SK-N-SH (cell line): ENCODE data around the gene GNG13. TPM values are rescaled to one million over a fixed set of nuclear protein-coding genes. Genes with fewer than 3 reads are reported as not detected.

ENCODE experiments used
- CTCF ChIA-PET: fragments of 300-600, 350-600 bp; formaldehyde crosslinking; extraction: SDS; loops from one replicate; lab custom pipeline; 2021; lab: Yijun Ruan, JAX
- POLR2A ChIA-PET: fragments of 350-600 bp; sonication (Branson Sonifier 250); formaldehyde crosslinking; extraction: SDS; loops from one replicate; lab custom pipeline; 2020; ENCODE audit warnings: antibody characterized with exemption, inconsistent platforms; lab: Yijun Ruan, JAX
- DNase-seq: peaks from one replicate; pipeline ENCODE4 v3.0.0; 2012
- H2AFZ ChIP-seq: fragments of 200-600 bp; sonication (generic); 2 replicates; pipeline ENCODE4 v1.8.1; 2016; ENCODE audit warnings: antibody characterized with exemption, mild to moderate bottlenecking, low read depth
- H3F3A ChIP-seq: fragments of 200-600 bp; sonication (generic); replicated peaks from 2 replicates; pipeline ENCODE3; 2016; ENCODE audit warnings: antibody characterized with exemption, mild to moderate bottlenecking; ENCODE audit not compliant: insufficient read depth
- H3K27ac ChIP-seq, 2 experiments: fragments of 200-500 bp in 1 of 2; fragments of 200-600 bp in 1 of 2; sonication (Bioruptor generic) in 1 of 2; sonication (generic), shearing (Covaris generic) in 1 of 2; 2 replicates each; pipeline versions ENCODE4 v1.5.1 to v1.6.1; 2014 to 2016; ENCODE audit warnings: low read depth in 2 of 2, inconsistent platforms in 1 of 2, low read length in 1 of 2, mild to moderate bottlenecking in 1 of 2, mixed read lengths in 1 of 2
- H3K27me3 ChIP-seq: fragments of 200-600 bp; sonication (generic), shearing (Covaris generic); 2 replicates; pipeline ENCODE4 v1.6.1; 2016; ENCODE audit warnings: mixed run types; ENCODE audit not compliant: insufficient read depth
- H3K36me3 ChIP-seq, 2 experiments: fragments of 200-500 bp in 1 of 2; fragments of 200-600 bp in 1 of 2; sonication (Bioruptor generic) in 1 of 2; sonication (generic) in 1 of 2; replicated peaks in 1 of 2; 2 replicates each; pipeline versions ENCODE3 to v1.5.1; 2014 to 2016; ENCODE audit warnings: low read length in 1 of 2, mild to moderate bottlenecking in 1 of 2; ENCODE audit not compliant: insufficient read depth in 2 of 2, control insufficient read depth in 1 of 2
- H3K4me1 ChIP-seq, 2 experiments: fragments of 200-500 bp in 1 of 2; fragments of 200-600 bp in 1 of 2; sonication (Bioruptor generic) in 1 of 2; sonication (generic), shearing (Covaris generic) in 1 of 2; 2 replicates each; pipeline versions ENCODE4 v1.5.1 to v1.6.1; 2014 to 2016; ENCODE audit warnings: low read depth in 1 of 2, low read length in 1 of 2, mixed run types in 1 of 2; ENCODE audit not compliant: insufficient read depth in 2 of 2, control insufficient read depth in 1 of 2
- H3K4me2 ChIP-seq: fragments of 200-600 bp; sonication (generic), shearing (Covaris generic); 2 replicates; pipeline ENCODE4 v1.6.1; 2017; ENCODE audit warnings: mixed run types
- H3K4me3 ChIP-seq, 2 experiments: fragments of 200-500 bp in 1 of 2; fragments of 200-600 bp in 1 of 2; sonication (Bioruptor generic) in 1 of 2; sonication (generic), shearing (Covaris generic) in 1 of 2; 2 replicates each; pipeline versions ENCODE4 v1.5.1 to v1.8.1; 2014 to 2016; ENCODE audit warnings: low read depth in 2 of 2, inconsistent platforms in 1 of 2, low read length in 1 of 2, mild to moderate bottlenecking in 1 of 2, mixed read lengths in 1 of 2, moderate library complexity in 1 of 2
- H3K79me2 ChIP-seq: fragments of 200-600 bp; sonication (generic); 2 replicates; pipeline ENCODE4 v1.8.1; 2017; ENCODE audit warnings: mild to moderate bottlenecking; ENCODE audit not compliant: insufficient read depth
- H3K9ac ChIP-seq: fragments of 200-600 bp; sonication (generic); 2 replicates; pipeline ENCODE4 v1.6.1; 2017; ENCODE audit warnings: mixed run types
- H3K9me2 ChIP-seq: fragments of 200-600 bp; sonication (generic); 2 replicates; pipeline ENCODE4 v1.6.1; 2017; ENCODE audit warnings: mixed run types
- H3K9me3 ChIP-seq: fragments of 200-600 bp; sonication (generic); 2 replicates; pipeline ENCODE4 v1.6.1; 2017; ENCODE audit warnings: mixed run types, mild to moderate bottlenecking, moderate library complexity
- H4K20me1 ChIP-seq: fragments of 200-600 bp; sonication (generic); 2 replicates; pipeline ENCODE4 v1.6.1; 2017; ENCODE audit warnings: mild to moderate bottlenecking, mixed run types; ENCODE audit not compliant: insufficient read depth
- EP300 ChIP-seq, 2 experiments: IDR thresholded peaks; 2 replicates each; pipeline versions ENCODE4 v1.4.0 to v1.6.1; 2012; ENCODE audit warnings: borderline replicate concordance in 1 of 2, low read depth in 1 of 2, low read length in 1 of 2
- EZH2phosphoT487 ChIP-seq: fragments of 200-600 bp; sonication (generic); IDR thresholded peaks from 2 replicates; pipeline ENCODE4 v1.6.1; 2017; ENCODE audit warnings: low read depth, mixed run types, mild to moderate bottlenecking, antibody characterized with exemption, moderate library complexity, borderline replicate concordance
- GABPA ChIP-seq: IDR thresholded peaks from 2 replicates; pipeline ENCODE4 v1.4.0; 2012; ENCODE audit warnings: low read depth, mild to moderate bottlenecking
- MXI1 ChIP-seq: IDR thresholded peaks from 2 replicates; pipeline ENCODE4 v1.6.1; 2012; ENCODE audit warnings: mild to moderate bottlenecking, low read depth, low read length, improper control_type of control experiment
- NRF1 ChIP-seq: IDR thresholded peaks from 2 replicates; pipeline ENCODE4 v1.6.1; 2012; ENCODE audit warnings: low read depth, mild to moderate bottlenecking, low read length
- RFX5 ChIP-seq: IDR thresholded peaks from 2 replicates; pipeline ENCODE4 v1.6.1; 2012; ENCODE audit warnings: mild to moderate bottlenecking, improper control_type of control experiment, low read length
- TAF1 ChIP-seq: IDR thresholded peaks from 2 replicates; pipeline ENCODE4 v1.6.1; 2012; ENCODE audit warnings: low read depth, mild to moderate bottlenecking, low read length, moderate library complexity, borderline replicate concordance
- WGBS: methylation state at CpG from one replicate; pipeline ENCODE4 v1.1.6; 2017; ENCODE audit warnings: low lambda C conversion rate; 5-methylcytosine and 5-hydroxymethylcytosine counted together
- polyA plus RNA-seq, 3 experiments: library from polyadenylated mRNA; depleted of rRNA; stranded (reverse); fragments of >200 nt; gene quantifications; 2 replicates each; pipeline ENCODE4 v1.2.3, GENCODE V29; 2012
- TF ChIP-seq, protein P1 (sequence below): IDR thresholded peaks from 2 replicates; pipeline ENCODE4; 2012
- TF ChIP-seq, protein P2 (sequence below): IDR thresholded peaks from 2 replicates; pipeline ENCODE4 v1.6.1; 2012; ENCODE audit warnings: mild to moderate bottlenecking, low read depth, low read length, moderate library complexity
- TF ChIP-seq, protein P3 (sequence below): IDR thresholded peaks from 2 replicates; pipeline ENCODE4 v1.4.0; 2012; ENCODE audit warnings: low read depth, borderline replicate concordance

GNG13 gene
- polyA plus RNA-seq, 1 of the 3 experiments (the other 2 are of a cell fraction): not detected

DNA sequence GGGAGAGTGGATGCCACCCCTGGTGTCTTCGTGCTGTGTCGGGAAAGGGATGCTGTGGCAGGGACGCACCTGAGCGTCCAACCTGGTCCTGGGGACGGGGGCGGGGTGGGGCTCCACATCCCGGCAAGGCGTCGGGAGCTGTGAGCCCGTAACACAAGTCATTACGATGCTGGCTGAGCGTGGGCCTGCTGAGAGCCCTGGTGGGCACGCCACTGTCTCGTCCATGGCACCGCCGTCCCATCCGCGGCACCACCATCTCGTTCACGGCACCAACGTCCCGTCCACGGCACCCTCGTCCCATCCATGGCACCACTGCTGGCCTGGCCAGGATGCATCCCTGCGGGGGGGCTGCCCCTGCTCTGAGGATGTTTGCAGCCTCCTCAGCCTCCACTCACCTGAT lies 24.1 kb upstream of the GNG13 start:
- TF ChIP-seq TAF1: no peak
- no peak for TF ChIP-seq RFX5
- TF ChIP-seq, protein P1, sequence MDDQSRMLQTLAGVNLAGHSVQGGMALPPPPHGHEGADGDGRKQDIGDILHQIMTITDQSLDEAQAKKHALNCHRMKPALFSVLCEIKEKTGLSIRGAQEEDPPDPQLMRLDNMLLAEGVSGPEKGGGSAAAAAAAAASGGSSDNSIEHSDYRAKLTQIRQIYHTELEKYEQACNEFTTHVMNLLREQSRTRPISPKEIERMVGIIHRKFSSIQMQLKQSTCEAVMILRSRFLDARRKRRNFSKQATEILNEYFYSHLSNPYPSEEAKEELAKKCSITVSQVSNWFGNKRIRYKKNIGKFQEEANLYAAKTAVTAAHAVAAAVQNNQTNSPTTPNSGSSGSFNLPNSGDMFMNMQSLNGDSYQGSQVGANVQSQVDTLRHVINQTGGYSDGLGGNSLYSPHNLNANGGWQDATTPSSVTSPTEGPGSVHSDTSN: no peak
- no peak for TF ChIP-seq MXI1
- TF ChIP-seq, all 33 proteins: peak for 0
- Histone ChIP-seq H3K79me2 (no peaks in the 10 kb centered on the region), H3K9me2 (no peaks in the 10 kb centered on the region), H3K36me3 (no peaks in the 10 kb centered on the region), H3K4me1 (peaks cover 0 to 5% of the 10 kb centered on the region in 2 experiments; a peak in 2 of 4 replicates), H3K9ac (no peak overlapping the region), H4K20me1 (no peaks in the 10 kb centered on the region), H3F3A (no peaks in the 10 kb centered on the region), H3K4me2 (no peak overlapping the region), H3K4me3 (no peak overlapping the region), H2AFZ (no peak overlapping the region), H3K27me3 (peaks cover 48% of the 10 kb centered on the region), H3K27ac (no peak overlapping the region), H3K9me3 (no peaks in the 10 kb centered on the region)
- CTCF ChIA-PET: interaction anchor here (2.7 kb wide), 1 partner anchor 233 kb away, joined by 9 read pairs; no protein-coding TSS in a partner anchor
- POLR2A ChIA-PET: no interaction called here
- WGBS: 77% methylated on average over 12 of the region's 25 CpGs
- no peak for DNase-seq

DNA sequence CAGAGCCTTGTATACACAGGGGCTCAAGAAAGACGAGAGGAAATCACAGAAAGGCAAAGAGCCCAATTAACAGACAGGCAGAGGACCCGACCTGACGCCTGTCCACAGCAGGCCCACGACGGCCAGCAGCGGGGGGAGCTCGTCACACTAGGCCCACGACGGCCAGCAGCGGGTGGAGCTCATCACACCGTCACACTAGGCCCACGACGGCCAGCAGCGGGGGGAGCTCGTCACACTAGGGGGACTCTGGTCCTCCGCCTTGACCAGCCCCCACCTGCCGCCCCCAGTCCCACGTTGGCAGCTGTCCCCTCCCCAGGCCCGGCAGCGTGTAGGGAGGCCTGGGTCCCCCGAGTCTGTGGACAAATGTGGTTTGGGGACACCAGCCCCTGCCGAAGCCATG lies 23.7 kb upstream of the GNG13 start:
- ChIA-PET CTCF (interaction anchor here (2.7 kb wide), 1 partner anchor 234 kb away, joined by 9 read pairs; no protein-coding TSS in a partner anchor), POLR2A (no interaction called here)
- H3K9ac ChIP-seq: no peak overlapping the region
- DNase-seq: no peak
- WGBS: 71% methylated on average over 11 of the region's 22 CpGs
- H4K20me1 ChIP-seq: no peaks in the 10 kb centered on the region
- H2AFZ ChIP-seq: no peak overlapping the region
- no peaks in the 10 kb centered on the region for H3K9me2 ChIP-seq
- peaks cover 51% of the 10 kb centered on the region for H3K27me3 ChIP-seq
- no peaks in the 10 kb centered on the region for H3F3A ChIP-seq
- H3K9me3 ChIP-seq: no peaks in the 10 kb centered on the region
- no peaks in the 10 kb centered on the region for H3K79me2 ChIP-seq
- no peaks in the 10 kb centered on the region for H3K36me3 ChIP-seq
- peaks cover 0 to 5% of the 10 kb centered on the region in 2 experiments; a peak in 2 of 4 replicates for H3K4me1 ChIP-seq
- H3K4me2 ChIP-seq: no peak overlapping the region
- H3K27ac ChIP-seq: no peak overlapping the region
- TF ChIP-seq NRF1 (no peak), GABPA (no peak), EP300 (IDR thresholded peaks at IDR 0.05; ENCODE audit: borderline replicate concordance in 1 of 2, low read depth in 1 of 2, low read length in 1 of 2) (no peak), EZH2phosphoT487 (no peak)
- TF ChIP-seq, protein P2, sequence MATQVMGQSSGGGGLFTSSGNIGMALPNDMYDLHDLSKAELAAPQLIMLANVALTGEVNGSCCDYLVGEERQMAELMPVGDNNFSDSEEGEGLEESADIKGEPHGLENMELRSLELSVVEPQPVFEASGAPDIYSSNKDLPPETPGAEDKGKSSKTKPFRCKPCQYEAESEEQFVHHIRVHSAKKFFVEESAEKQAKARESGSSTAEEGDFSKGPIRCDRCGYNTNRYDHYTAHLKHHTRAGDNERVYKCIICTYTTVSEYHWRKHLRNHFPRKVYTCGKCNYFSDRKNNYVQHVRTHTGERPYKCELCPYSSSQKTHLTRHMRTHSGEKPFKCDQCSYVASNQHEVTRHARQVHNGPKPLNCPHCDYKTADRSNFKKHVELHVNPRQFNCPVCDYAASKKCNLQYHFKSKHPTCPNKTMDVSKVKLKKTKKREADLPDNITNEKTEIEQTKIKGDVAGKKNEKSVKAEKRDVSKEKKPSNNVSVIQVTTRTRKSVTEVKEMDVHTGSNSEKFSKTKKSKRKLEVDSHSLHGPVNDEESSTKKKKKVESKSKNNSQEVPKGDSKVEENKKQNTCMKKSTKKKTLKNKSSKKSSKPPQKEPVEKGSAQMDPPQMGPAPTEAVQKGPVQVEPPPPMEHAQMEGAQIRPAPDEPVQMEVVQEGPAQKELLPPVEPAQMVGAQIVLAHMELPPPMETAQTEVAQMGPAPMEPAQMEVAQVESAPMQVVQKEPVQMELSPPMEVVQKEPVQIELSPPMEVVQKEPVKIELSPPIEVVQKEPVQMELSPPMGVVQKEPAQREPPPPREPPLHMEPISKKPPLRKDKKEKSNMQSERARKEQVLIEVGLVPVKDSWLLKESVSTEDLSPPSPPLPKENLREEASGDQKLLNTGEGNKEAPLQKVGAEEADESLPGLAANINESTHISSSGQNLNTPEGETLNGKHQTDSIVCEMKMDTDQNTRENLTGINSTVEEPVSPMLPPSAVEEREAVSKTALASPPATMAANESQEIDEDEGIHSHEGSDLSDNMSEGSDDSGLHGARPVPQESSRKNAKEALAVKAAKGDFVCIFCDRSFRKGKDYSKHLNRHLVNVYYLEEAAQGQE: no peak
- TF ChIP-seq, protein P3, sequence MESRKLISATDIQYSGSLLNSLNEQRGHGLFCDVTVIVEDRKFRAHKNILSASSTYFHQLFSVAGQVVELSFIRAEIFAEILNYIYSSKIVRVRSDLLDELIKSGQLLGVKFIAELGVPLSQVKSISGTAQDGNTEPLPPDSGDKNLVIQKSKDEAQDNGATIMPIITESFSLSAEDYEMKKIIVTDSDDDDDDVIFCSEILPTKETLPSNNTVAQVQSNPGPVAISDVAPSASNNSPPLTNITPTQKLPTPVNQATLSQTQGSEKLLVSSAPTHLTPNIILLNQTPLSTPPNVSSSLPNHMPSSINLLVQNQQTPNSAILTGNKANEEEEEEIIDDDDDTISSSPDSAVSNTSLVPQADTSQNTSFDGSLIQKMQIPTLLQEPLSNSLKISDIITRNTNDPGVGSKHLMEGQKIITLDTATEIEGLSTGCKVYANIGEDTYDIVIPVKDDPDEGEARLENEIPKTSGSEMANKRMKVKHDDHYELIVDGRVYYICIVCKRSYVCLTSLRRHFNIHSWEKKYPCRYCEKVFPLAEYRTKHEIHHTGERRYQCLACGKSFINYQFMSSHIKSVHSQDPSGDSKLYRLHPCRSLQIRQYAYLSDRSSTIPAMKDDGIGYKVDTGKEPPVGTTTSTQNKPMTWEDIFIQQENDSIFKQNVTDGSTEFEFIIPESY: no peak
- no peak overlapping the region for H3K4me3 ChIP-seq
